ENCODE measurements around the gene PRKAR1B.
"Not testable (repeated sequence)": the region's sequence is repeated elsewhere in the genome, so short reads cannot be mapped to it uniquely, and the experiment has no call there.

The PRKAR1B gene

GRCh38 chr7:757741-758163 is 30.7 kb upstream of the PRKAR1B start:
- H3K9ac ChIP-seq (ENCODE audit: insufficient read length, low read depth): no peak overlapping the region
- peaks cover 93% of the 10 kb centered on the region for H3K36me3 ChIP-seq (ENCODE audit: insufficient read depth, insufficient read length, low read length)
- TF ChIP-seq ZNF274 (IDR thresholded peaks at IDR 0.05; ENCODE audit: low read depth, low read length) (no peak), YY1 (IDR thresholded peaks at IDR 0.05; ENCODE audit: insufficient read depth, insufficient read length) (no peak), SUZ12 (IDR thresholded peaks at IDR 0.05; ENCODE audit: extremely low read depth, insufficient read depth, insufficient read length) (no peak)
- no peaks in the 10 kb centered on the region for H3K27me3 ChIP-seq (ENCODE audit: insufficient read depth, insufficient read length)
- no peak for DNase-seq (ENCODE audit: low read depth, low spot score)
- no peaks in the 10 kb centered on the region for H3K9me3 ChIP-seq (ENCODE audit: insufficient read depth, low read length)
- H3K4me1 ChIP-seq (ENCODE audit: insufficient read depth, insufficient read length): no peaks in the 10 kb centered on the region
- H3K4me3 ChIP-seq (ENCODE audit: insufficient read length, low read depth): no peak overlapping the region

GRCh38 chr7:756928-757560 is 30.0 kb upstream of the PRKAR1B start:
- no peak for DNase-seq (ENCODE audit: low read depth, low spot score)
- TF ChIP-seq YY1 (IDR thresholded peaks at IDR 0.05; ENCODE audit: insufficient read depth, insufficient read length) (no peak), ZNF274 (IDR thresholded peaks at IDR 0.05; ENCODE audit: low read depth, low read length) (no peak), SUZ12 (IDR thresholded peaks at IDR 0.05; ENCODE audit: extremely low read depth, insufficient read depth, insufficient read length) (no peak)
- H3K9me3 ChIP-seq (ENCODE audit: insufficient read depth, low read length): no peaks in the 10 kb centered on the region
- H3K4me1 ChIP-seq (ENCODE audit: insufficient read depth, insufficient read length): no peaks in the 10 kb centered on the region
- H3K9ac ChIP-seq (ENCODE audit: insufficient read length, low read depth): no peak overlapping the region
- H3K4me3 ChIP-seq (ENCODE audit: insufficient read length, low read depth): no peak overlapping the region
- peaks cover 94% of the 10 kb centered on the region for H3K36me3 ChIP-seq (ENCODE audit: insufficient read depth, insufficient read length, low read length)
- no peaks in the 10 kb centered on the region for H3K27me3 ChIP-seq (ENCODE audit: insufficient read depth, insufficient read length)

- DNase-seq (ENCODE audit: low read depth, low spot score): no peak
- H3K4me3 ChIP-seq (ENCODE audit: insufficient read length, low read depth): no peak overlapping the region
- H3K9me3 ChIP-seq (ENCODE audit: insufficient read depth, low read length): no peaks in the 10 kb centered on the region
- no peaks in the 10 kb centered on the region for H3K4me1 ChIP-seq (ENCODE audit: insufficient read depth, insufficient read length)
- no peak overlapping the region for H3K9ac ChIP-seq (ENCODE audit: insufficient read length, low read depth)
- peaks cover 91% of the 10 kb centered on the region for H3K36me3 ChIP-seq (ENCODE audit: insufficient read depth, insufficient read length, low read length)
- no peak for TF ChIP-seq ZNF274 (IDR thresholded peaks at IDR 0.05; ENCODE audit: low read depth, low read length)
- no peak for TF ChIP-seq YY1 (IDR thresholded peaks at IDR 0.05; ENCODE audit: insufficient read depth, insufficient read length)
- TF ChIP-seq SUZ12 (IDR thresholded peaks at IDR 0.05; ENCODE audit: extremely low read depth, insufficient read depth, insufficient read length): no peak
- no peaks in the 10 kb centered on the region for H3K27me3 ChIP-seq (ENCODE audit: insufficient read depth, insufficient read length)
Observed at GRCh38 chr7:756231-756927, 29.3 kb upstream of the PRKAR1B start.

GRCh38 chr7:755413-755805 is 28.3 kb upstream of the PRKAR1B start:
- no peaks in the 10 kb centered on the region for H3K9me3 ChIP-seq (ENCODE audit: insufficient read depth, low read length)
- no peak overlapping the region for H3K4me3 ChIP-seq (ENCODE audit: insufficient read length, low read depth)
- no peak for TF ChIP-seq ZNF274 (IDR thresholded peaks at IDR 0.05; ENCODE audit: low read depth, low read length)
- no peak for TF ChIP-seq YY1 (IDR thresholded peaks at IDR 0.05; ENCODE audit: insufficient read depth, insufficient read length)
- no peak for TF ChIP-seq SUZ12 (IDR thresholded peaks at IDR 0.05; ENCODE audit: extremely low read depth, insufficient read depth, insufficient read length)
- no peak overlapping the region for H3K9ac ChIP-seq (ENCODE audit: insufficient read length, low read depth)
- DNase-seq (ENCODE audit: low read depth, low spot score): no peak
- peaks cover 90% of the 10 kb centered on the region for H3K36me3 ChIP-seq (ENCODE audit: insufficient read depth, insufficient read length, low read length)
- no peaks in the 10 kb centered on the region for H3K27me3 ChIP-seq (ENCODE audit: insufficient read depth, insufficient read length)
- no peaks in the 10 kb centered on the region for H3K4me1 ChIP-seq (ENCODE audit: insufficient read depth, insufficient read length)

- Histone ChIP-seq H3K9me3 (ENCODE audit: insufficient read depth, low read length) (no peaks in the 10 kb centered on the region), H3K4me3 (ENCODE audit: insufficient read length, low read depth) (no peak overlapping the region), H3K4me1 (ENCODE audit: insufficient read depth, insufficient read length) (no peaks in the 10 kb centered on the region), H3K36me3 (ENCODE audit: insufficient read depth, insufficient read length, low read length) (peaks cover 90% of the 10 kb centered on the region), H3K9ac (ENCODE audit: insufficient read length, low read depth) (no peak overlapping the region), H3K27me3 (ENCODE audit: insufficient read depth, insufficient read length) (no peaks in the 10 kb centered on the region)
- no peak for DNase-seq (ENCODE audit: low read depth, low spot score)
- TF ChIP-seq SUZ12 (IDR thresholded peaks at IDR 0.05; ENCODE audit: extremely low read depth, insufficient read depth, insufficient read length): no peak
- no peak for TF ChIP-seq YY1 (IDR thresholded peaks at IDR 0.05; ENCODE audit: insufficient read depth, insufficient read length)
- TF ChIP-seq ZNF274 (IDR thresholded peaks at IDR 0.05; ENCODE audit: low read depth, low read length): no peak
Observed at GRCh38 chr7:754531-755412, 27.7 kb upstream of the PRKAR1B start.

- Histone ChIP-seq H3K27me3 (ENCODE audit: insufficient read depth, insufficient read length) (no peaks in the 10 kb centered on the region), H3K9ac (ENCODE audit: insufficient read length, low read depth) (no peak overlapping the region), H3K4me1 (ENCODE audit: insufficient read depth, insufficient read length) (peaks cover 1% of the 10 kb centered on the region), H3K4me3 (ENCODE audit: insufficient read length, low read depth) (no peak overlapping the region), H3K36me3 (ENCODE audit: insufficient read depth, insufficient read length, low read length) (peaks cover 92% of the 10 kb centered on the region), H3K9me3 (ENCODE audit: insufficient read depth, low read length) (no peaks in the 10 kb centered on the region)
- no peak for TF ChIP-seq ZNF274 (IDR thresholded peaks at IDR 0.05; ENCODE audit: low read depth, low read length)
- no peak for TF ChIP-seq YY1 (IDR thresholded peaks at IDR 0.05; ENCODE audit: insufficient read depth, insufficient read length)
- TF ChIP-seq SUZ12 (IDR thresholded peaks at IDR 0.05; ENCODE audit: extremely low read depth, insufficient read depth, insufficient read length): no peak
- DNase-seq (ENCODE audit: low read depth, low spot score): no peak
Observed at GRCh38 chr7:753190-753589, 26.1 kb upstream of the PRKAR1B start.

- not testable (repeated sequence) for H3K9ac ChIP-seq (ENCODE audit: insufficient read length, low read depth); H3K4me1 ChIP-seq (ENCODE audit: insufficient read depth, insufficient read length); H3K9me3 ChIP-seq (ENCODE audit: insufficient read depth, low read length); DNase-seq (ENCODE audit: low read depth, low spot score); H3K27me3 ChIP-seq (ENCODE audit: insufficient read depth, insufficient read length); H3K4me3 ChIP-seq (ENCODE audit: insufficient read length, low read depth)
- peaks cover 84% of the 10 kb centered on the region for H3K36me3 ChIP-seq (ENCODE audit: insufficient read depth, insufficient read length, low read length)
Observed at GRCh38 chr7:752256-752655, 25.2 kb upstream of the PRKAR1B start.

All from NT2/D1 (cell line).